Stimulated activated CD8-positive, alpha-beta memory T cell treated with anti-CD3 and anti-CD28 coated beads, Interleukin-12 subunit alpha, Interleukin-12 subunit beta, amount 100 ng/mL, for 4 hours (primary cell): ENCODE results near the gene SLC37A1.
"Not testable (repeated sequence)": the region's sequence is repeated elsewhere in the genome, so short reads cannot be mapped to it uniquely, and the experiment has no call there.

ENCODE experiments used
- DNase-seq: peaks from one replicate; pipeline ENCODE4 v3.0.0-alpha.2; 2020; ENCODE audit warnings: low read depth

The SLC37A1 gene

GRCh38 chr21:42595283-42596187 is 81.9 kb downstream of the SLC37A1 start:
- no peak for DNase-seq

GRCh38 chr21:42596657-42597056 is 83.0 kb downstream of the SLC37A1 start:
- no peak for DNase-seq

- no peak for DNase-seq
These were observed 84.0 kb downstream of the SLC37A1 start for GRCh38 chr21:42597487-42598158.

- DNase-seq: no peak
These were observed 84.6 kb downstream of the SLC37A1 start for GRCh38 chr21:42598159-42598735.

- DNase-seq: no peak
These were observed 85.8 kb downstream of the SLC37A1 start for GRCh38 chr21:42599486-42599885.

GRCh38 chr21:42599962-42600361 is 86.3 kb downstream of the SLC37A1 start:
- no peak for DNase-seq

GRCh38 chr21:42601656-42602055 is 88.0 kb downstream of the SLC37A1 start:
- no peak for DNase-seq

- DNase-seq: no peak
These were observed 93.5 kb downstream of the SLC37A1 start for GRCh38 chr21:42607102-42607501.

GRCh38 chr21:42607525-42608102 is 94.0 kb downstream of the SLC37A1 start:
- DNase-seq: no peak

GRCh38 chr21:42608446-42608845 is 94.8 kb downstream of the SLC37A1 start:
- no peak for DNase-seq

GRCh38 chr21:42609811-42610210 is 96.2 kb downstream of the SLC37A1 start:
- no peak for DNase-seq

- DNase-seq: no peak
These were observed 98.2 kb downstream of the SLC37A1 start for GRCh38 chr21:42611852-42612251.

GRCh38 chr21:42612390-42612789 is 98.7 kb downstream of the SLC37A1 start:
- DNase-seq: no peak

- DNase-seq: no peak
These were observed 100.1 kb downstream of the SLC37A1 start for GRCh38 chr21:42613756-42614155.

GRCh38 chr21:42614396-42614795 is 100.7 kb downstream of the SLC37A1 start:
- no peak for DNase-seq

- peak; percentile 14 for DNase-seq
These were observed 101.2 kb downstream of the SLC37A1 start for GRCh38 chr21:42614811-42615351.

GRCh38 chr21:42615377-42615776 is 101.7 kb downstream of the SLC37A1 start:
- not testable (repeated sequence) for DNase-seq

- no peak for DNase-seq
These were observed 102.3 kb downstream of the SLC37A1 start for GRCh38 chr21:42615924-42616323.

GRCh38 chr21:42616446-42616845 is 102.8 kb downstream of the SLC37A1 start:
- DNase-seq: no peak

GRCh38 chr21:42616941-42617340 is 103.3 kb downstream of the SLC37A1 start:
- no peak for DNase-seq

GRCh38 chr21:42617486-42617885 is 103.8 kb downstream of the SLC37A1 start:
- DNase-seq: no peak

- no peak for DNase-seq
These were observed 105.1 kb downstream of the SLC37A1 start for GRCh38 chr21:42618707-42619102.
